Spleen (tissue), 7 donors: ENCODE results near the gene FN3KRP.

Source experiments
- POLR2A ChIP-seq, 3 donors: fragments of 450-650 bp; IDR thresholded peaks; one replicate each; pipeline ENCODE4 v1.5.1; 2017; ENCODE audit warnings: antibody characterized with exemption in 3 of 3, mild to moderate bottlenecking in 1 of 3
- POLR2AphosphoS5 ChIP-seq, 3 donors: sonication (generic); formaldehyde crosslinking; IDR thresholded peaks; one replicate each; pipeline ENCODE4 v1.5.1; 2017; ENCODE audit warnings: antibody characterized with exemption in 3 of 3
- TF ChIP-seq, protein P1 (sequence below), 11 experiments: fragments of 200-600 bp in 7 of 11; fragments of 450-650 bp in 4 of 11; sonication (generic) in 4 of 11; IDR thresholded peaks in 8 of 11; conservative IDR thresholded peaks in 3 of 11; 1 replicate in 7 of 11; 2 replicates in 4 of 11; pipeline versions ENCODE4 v1.4.0 to v1.8.0; 2016 to 2021; ENCODE audit warnings: antibody characterized with exemption in 11 of 11, inconsistent platforms in 4 of 11, mild to moderate bottlenecking in 1 of 11
- donor health status: DM: no; HTN: no; CAD: no; lungs with moderate emphysema.
- donor health status: DM: no; HTN: no; CAD: no.
- donor health status: DM: no; HTN: no; CAD: no.

DNA sequence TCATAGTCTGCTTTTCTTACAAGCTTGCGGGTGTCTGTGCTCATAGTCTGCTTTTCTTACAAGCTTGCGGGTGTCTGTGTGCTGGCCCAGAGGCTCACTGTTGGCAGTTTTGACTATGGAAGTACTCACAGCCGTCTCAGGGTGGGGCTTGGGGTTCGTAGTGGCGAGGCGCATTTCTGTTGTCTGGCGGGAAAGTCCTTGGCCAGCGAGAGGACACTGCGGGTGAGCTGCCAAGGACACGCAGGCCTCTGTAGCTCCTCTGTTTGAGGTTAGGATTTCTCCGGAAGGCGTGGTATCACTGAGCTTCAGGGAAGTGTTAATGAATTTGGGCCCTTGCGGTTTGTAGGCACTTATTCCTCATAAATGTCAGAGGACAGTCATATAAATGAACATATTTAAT lies 48.9 kb downstream of the FN3KRP start:
- TF ChIP-seq POLR2A (IDR thresholded peaks at IDR 0.05) = no peak
- TF ChIP-seq, protein P1, sequence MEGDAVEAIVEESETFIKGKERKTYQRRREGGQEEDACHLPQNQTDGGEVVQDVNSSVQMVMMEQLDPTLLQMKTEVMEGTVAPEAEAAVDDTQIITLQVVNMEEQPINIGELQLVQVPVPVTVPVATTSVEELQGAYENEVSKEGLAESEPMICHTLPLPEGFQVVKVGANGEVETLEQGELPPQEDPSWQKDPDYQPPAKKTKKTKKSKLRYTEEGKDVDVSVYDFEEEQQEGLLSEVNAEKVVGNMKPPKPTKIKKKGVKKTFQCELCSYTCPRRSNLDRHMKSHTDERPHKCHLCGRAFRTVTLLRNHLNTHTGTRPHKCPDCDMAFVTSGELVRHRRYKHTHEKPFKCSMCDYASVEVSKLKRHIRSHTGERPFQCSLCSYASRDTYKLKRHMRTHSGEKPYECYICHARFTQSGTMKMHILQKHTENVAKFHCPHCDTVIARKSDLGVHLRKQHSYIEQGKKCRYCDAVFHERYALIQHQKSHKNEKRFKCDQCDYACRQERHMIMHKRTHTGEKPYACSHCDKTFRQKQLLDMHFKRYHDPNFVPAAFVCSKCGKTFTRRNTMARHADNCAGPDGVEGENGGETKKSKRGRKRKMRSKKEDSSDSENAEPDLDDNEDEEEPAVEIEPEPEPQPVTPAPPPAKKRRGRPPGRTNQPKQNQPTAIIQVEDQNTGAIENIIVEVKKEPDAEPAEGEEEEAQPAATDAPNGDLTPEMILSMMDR (IDR thresholded peaks at IDR 0.05 in 8 of 11, conservative IDR thresholded peaks at IDR 0.05 in 3 of 11) = no peak
- TF ChIP-seq POLR2AphosphoS5 (IDR thresholded peaks at IDR 0.05) = peak in 1 of 3 donors; percentile 46
